Smooth muscle cell (in vitro differentiated cells): ENCODE data around the gene CTU1. TPM values are rescaled to one million over a fixed set of nuclear protein-coding genes. Genes with fewer than 3 reads are reported as not detected.

Experiments used
- DNase-seq: peaks from one replicate; lab custom pipeline; 2025; ENCODE audit not compliant: unreplicated experiment; lab: John Stamatoyannopoulos, UW
- H2AFZ ChIP-seq: fragments of 200-600 bp; sonication (generic); 2 replicates; pipeline ENCODE4 v1.6.0; 2016; ENCODE audit warnings: antibody characterized with exemption, low read depth, mild to moderate bottlenecking
- H3F3A ChIP-seq: fragments of 200-600 bp; sonication (generic); 2 replicates; pipeline ENCODE4 v1.6.0; 2017; ENCODE audit warnings: antibody characterized with exemption, low read depth
- H3K27ac ChIP-seq: fragments of 200-600 bp; sonication (generic); 2 replicates; pipeline ENCODE4 v1.5.1; 2016; ENCODE audit warnings: low read depth, mild to moderate bottlenecking
- H3K27me3 ChIP-seq: fragments of 200-600 bp; sonication (generic); 2 replicates; pipeline ENCODE4 v1.6.1; 2016; ENCODE audit warnings: low read depth, mild to moderate bottlenecking
- H3K36me3 ChIP-seq: fragments of 200-600 bp; sonication (generic); 2 replicates; pipeline ENCODE4 v1.5.1; 2016; ENCODE audit warnings: low read depth
- H3K4me1 ChIP-seq: fragments of 200-600 bp; sonication (generic); 2 replicates; pipeline ENCODE4 v1.5.1; 2016; ENCODE audit warnings: low read depth
- H3K4me2 ChIP-seq: fragments of 200-600 bp; sonication (generic); 2 replicates; pipeline ENCODE4 v1.6.0; 2016; ENCODE audit warnings: mild to moderate bottlenecking
- H3K4me3 ChIP-seq: fragments of 200-600 bp; sonication (generic); 2 replicates; pipeline ENCODE4 v1.5.1; 2016; ENCODE audit warnings: mild to moderate bottlenecking
- H3K79me2 ChIP-seq: fragments of 200-600 bp; sonication (generic); 2 replicates; pipeline ENCODE4 v1.6.0; 2016; ENCODE audit warnings: low read depth, mild to moderate bottlenecking
- H3K9ac ChIP-seq: fragments of 200-600 bp; sonication (generic); 2 replicates; pipeline ENCODE4 v1.6.0; 2016; ENCODE audit warnings: low read depth
- H3K9me3 ChIP-seq: fragments of 200-600 bp; sonication (generic); replicated peaks from 2 replicates; pipeline ENCODE4 v1.5.1; 2016; ENCODE audit warnings: low read depth
- H4K20me1 ChIP-seq: fragments of 200-600 bp; sonication (generic); 2 replicates; pipeline ENCODE4 v1.6.0; 2016; ENCODE audit warnings: low read depth
- WGBS: methylation state at CpG from one replicate; pipeline ENCODE4 v1.1.7; 2016; ENCODE audit warnings: low lambda C conversion rate; 5-methylcytosine and 5-hydroxymethylcytosine counted together
- polyA plus RNA-seq: library from polyadenylated mRNA; unstranded; fragments of >200 nt; fragmentation: Nextera tagmentation; extraction: Ambion mirVana; gene quantifications from 2 replicates; pipeline ENCODE4 v1.2.1, GENCODE V29; 2016
- total RNA-seq: library from RNA; depleted of rRNA; stranded (reverse); fragments of >200 nt; gene quantifications from 2 replicates; pipeline ENCODE4 v1.2.3, GENCODE V29; 2014
- TF ChIP-seq, protein P1 (sequence below): fragments of 200-600 bp; sonication (generic); IDR thresholded peaks from 2 replicates; pipeline ENCODE4 v1.5.1; 2017; ENCODE audit warnings: borderline replicate concordance, mild to moderate bottlenecking, antibody characterized with exemption; ENCODE audit not compliant: insufficient read depth, poor library complexity, severe bottlenecking

Gene CTU1
- total and polyA plus RNA-seq, 2 experiments from 2014 or later = 4.7 to 9.8 TPM

GRCh38 chr19:51124216-51124615 is 16.0 kb upstream of the CTU1 start:
- TF ChIP-seq, protein P1, sequence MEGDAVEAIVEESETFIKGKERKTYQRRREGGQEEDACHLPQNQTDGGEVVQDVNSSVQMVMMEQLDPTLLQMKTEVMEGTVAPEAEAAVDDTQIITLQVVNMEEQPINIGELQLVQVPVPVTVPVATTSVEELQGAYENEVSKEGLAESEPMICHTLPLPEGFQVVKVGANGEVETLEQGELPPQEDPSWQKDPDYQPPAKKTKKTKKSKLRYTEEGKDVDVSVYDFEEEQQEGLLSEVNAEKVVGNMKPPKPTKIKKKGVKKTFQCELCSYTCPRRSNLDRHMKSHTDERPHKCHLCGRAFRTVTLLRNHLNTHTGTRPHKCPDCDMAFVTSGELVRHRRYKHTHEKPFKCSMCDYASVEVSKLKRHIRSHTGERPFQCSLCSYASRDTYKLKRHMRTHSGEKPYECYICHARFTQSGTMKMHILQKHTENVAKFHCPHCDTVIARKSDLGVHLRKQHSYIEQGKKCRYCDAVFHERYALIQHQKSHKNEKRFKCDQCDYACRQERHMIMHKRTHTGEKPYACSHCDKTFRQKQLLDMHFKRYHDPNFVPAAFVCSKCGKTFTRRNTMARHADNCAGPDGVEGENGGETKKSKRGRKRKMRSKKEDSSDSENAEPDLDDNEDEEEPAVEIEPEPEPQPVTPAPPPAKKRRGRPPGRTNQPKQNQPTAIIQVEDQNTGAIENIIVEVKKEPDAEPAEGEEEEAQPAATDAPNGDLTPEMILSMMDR = no peak

GRCh38 chr19:51123802-51124201 is 15.6 kb upstream of the CTU1 start:
- TF ChIP-seq, protein P1 = no peak
- Histone ChIP-seq H3K36me3 (no peaks in the 10 kb centered on the region), H3K4me3 (no peak overlapping the region), H3K27me3 (no peaks in the 10 kb centered on the region), H2AFZ (no peak overlapping the region), H3K79me2 (no peaks in the 10 kb centered on the region), H3K4me2 (no peak overlapping the region), H3F3A (no peaks in the 10 kb centered on the region), H4K20me1 (no peaks in the 10 kb centered on the region), H3K27ac (no peak overlapping the region), H3K4me1 (no peaks in the 10 kb centered on the region), H3K9ac (no peak overlapping the region), H3K9me3 (no peaks in the 10 kb centered on the region)
- DNase-seq = no peak
- 86% methylated on average over 9 of the region's 9 CpGs for WGBS

More at GRCh38 chr19:51124216-51124615, 16.0 kb upstream of the CTU1 start:
- H2AFZ ChIP-seq = no peak overlapping the region
- no peaks in the 10 kb centered on the region for H4K20me1 ChIP-seq
- no peaks in the 10 kb centered on the region for H3K27me3 ChIP-seq
- H3F3A ChIP-seq = no peaks in the 10 kb centered on the region
- no peak overlapping the region for H3K4me3 ChIP-seq
- no peaks in the 10 kb centered on the region for H3K36me3 ChIP-seq
- H3K4me1 ChIP-seq = no peaks in the 10 kb centered on the region
- DNase-seq = no peak
- H3K9ac ChIP-seq = no peak overlapping the region
- 94% methylated on average over 9 of the region's 9 CpGs for WGBS
- H3K27ac ChIP-seq = no peak overlapping the region
- H3K9me3 ChIP-seq = no peaks in the 10 kb centered on the region
- H3K4me2 ChIP-seq = no peak overlapping the region
- H3K79me2 ChIP-seq = no peaks in the 10 kb centered on the region

DNA sequence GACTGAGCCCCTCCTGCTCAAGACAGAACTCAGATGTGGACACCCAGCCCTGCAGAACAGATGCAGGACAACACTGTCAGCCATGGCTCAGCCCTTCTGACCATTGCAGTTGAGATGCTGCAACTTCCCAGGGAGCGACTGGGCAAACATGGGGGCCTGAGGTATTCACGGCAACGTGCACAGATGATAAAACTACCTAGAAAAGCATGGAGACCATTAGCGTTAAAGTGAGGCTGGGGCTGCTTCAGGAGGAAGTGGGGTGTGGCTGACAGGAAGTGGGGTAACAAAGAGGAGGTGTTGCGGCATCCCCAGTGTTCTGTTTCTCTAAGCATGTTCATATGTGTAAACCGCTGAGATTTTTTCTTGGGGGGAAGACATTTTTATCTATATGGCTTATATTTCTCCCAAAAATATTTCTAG is 15.2 kb upstream of the CTU1 start:
- H3K27ac ChIP-seq = no peak overlapping the region
- H3K9me3 ChIP-seq = no peaks in the 10 kb centered on the region
- no peak overlapping the region for H3K4me3 ChIP-seq
- peaks cover under 1% of the 10 kb centered on the region for H3K27me3 ChIP-seq
- 93% methylated on average over 6 of the region's 6 CpGs for WGBS
- H3K4me2 ChIP-seq = no peak overlapping the region
- no peak for DNase-seq
- no peak overlapping the region for H2AFZ ChIP-seq
- H3F3A ChIP-seq = no peaks in the 10 kb centered on the region
- H3K79me2 ChIP-seq = no peaks in the 10 kb centered on the region
- no peaks in the 10 kb centered on the region for H3K4me1 ChIP-seq
- H3K9ac ChIP-seq = no peak overlapping the region
- H4K20me1 ChIP-seq = no peaks in the 10 kb centered on the region
- no peaks in the 10 kb centered on the region for H3K36me3 ChIP-seq
- TF ChIP-seq, protein P1 = no peak

GRCh38 chr19:51122112-51122981 is 14.1 kb upstream of the CTU1 start:
- TF ChIP-seq, protein P1 = no peak
- Histone ChIP-seq H3K9ac (no peak overlapping the region), H3K4me3 (no peak overlapping the region), H3F3A (no peaks in the 10 kb centered on the region), H3K9me3 (no peaks in the 10 kb centered on the region), H3K36me3 (no peaks in the 10 kb centered on the region), H3K4me2 (no peak overlapping the region), H3K27me3 (peaks cover 3% of the 10 kb centered on the region), H4K20me1 (no peaks in the 10 kb centered on the region), H3K27ac (no peak overlapping the region), H2AFZ (no peak overlapping the region), H3K4me1 (no peaks in the 10 kb centered on the region), H3K79me2 (no peaks in the 10 kb centered on the region)
- DNase-seq = no peak
- 90% methylated on average over 22 of the region's 22 CpGs for WGBS
